ENCODE data around the gene GOLGA8J.
"Not testable (repeated sequence)": the region's sequence is repeated elsewhere in the genome, so short reads cannot be mapped to it uniquely, and the experiment has no call there.

Gene GOLGA8J

GRCh38 chr15:30082655-30083054 lies at the start of gene GOLGA8J:
Gene GOLGA8J, plus strand, starts transcription at chr15:30082955. Its CDS starts 98 bp downstream, at chr15:30083053.
- H3K9me3 ChIP-seq (ENCODE audit: control insufficient read depth, insufficient read depth, low read depth, low read length); H3K36me3 ChIP-seq (ENCODE audit: control insufficient read depth in 2 of 2, insufficient read depth in 1 of 2, low read length in 2 of 2); H3K4me1 ChIP-seq (ENCODE audit: control insufficient read depth, insufficient read depth, low read length); H3K4me3 ChIP-seq (ENCODE audit: low read depth, low read length); H3K27ac ChIP-seq (ENCODE audit: extremely low read depth, low read depth, low read length); POLR2A ChIA-PET; CTCF ChIA-PET: not testable (repeated sequence)

- H3K27ac ChIP-seq (ENCODE audit: extremely low read depth, low read depth, low read length), result no peak overlapping the region
- no peak overlapping the region for H3K4me3 ChIP-seq (ENCODE audit: low read depth, low read length)
- H3K9me3 ChIP-seq (ENCODE audit: control insufficient read depth, insufficient read depth, low read depth, low read length), result no peaks in the 10 kb centered on the region
- ChIA-PET CTCF (interaction anchor here (0.7 kb wide), 1 partner anchor 108 kb away, joined by 3 read pairs; no protein-coding TSS in a partner anchor), POLR2A (no interaction called here)
- H3K4me1 ChIP-seq (ENCODE audit: control insufficient read depth, insufficient read depth, low read length), result no peaks in the 10 kb centered on the region
- TF ChIP-seq ZNF660 (tag by site-specific recombination; IDR thresholded peaks at IDR 0.05) (no peak), PBX3 (CRISPR knock-in tag; IDR thresholded peaks at IDR 0.05) (no peak), ZBTB21 (tag by site-specific recombination; IDR thresholded peaks at IDR 0.05) (no peak), KLF10 (tag by site-specific recombination; IDR thresholded peaks at IDR 0.05) (no peak), INSM2 (tag by site-specific recombination; IDR thresholded peaks at IDR 0.05) (no peak), ZNF514 (tag by site-specific recombination; IDR thresholded peaks at IDR 0.05) (no peak), HOXD13 (CRISPR knock-in tag; IDR thresholded peaks at IDR 0.05; ENCODE audit: borderline replicate concordance) (no peak), ZNF768 (tag by site-specific recombination; IDR thresholded peaks at IDR 0.05) (no peak), TSHZ1 (tag by site-specific recombination; IDR thresholded peaks at IDR 0.05; ENCODE audit: borderline replicate concordance) (no peak), BCL6B (tag by site-specific recombination; IDR thresholded peaks at IDR 0.05) (no peak), KLF1 (tag by site-specific recombination; IDR thresholded peaks at IDR 0.05) (no peak), PRDM1 (tag by site-specific recombination; IDR thresholded peaks at IDR 0.05) (no peak), ZBTB17 (tag by site-specific recombination; IDR thresholded peaks at IDR 0.05) (no peak)
- H3K36me3 ChIP-seq (ENCODE audit: control insufficient read depth in 2 of 2, insufficient read depth in 1 of 2, low read length in 2 of 2), result no peaks in the 10 kb centered on the region
These were observed 49.5 kb upstream of the GOLGA8J start for GRCh38 chr15:30033211-30033610.

- ChIA-PET POLR2A (no interaction called here), CTCF (interaction anchor here (0.7 kb wide), 1 partner anchor 109 kb away, joined by 3 read pairs; no protein-coding TSS in a partner anchor)
- Histone ChIP-seq H3K9me3 (ENCODE audit: control insufficient read depth, insufficient read depth, low read depth, low read length) (no peaks in the 10 kb centered on the region), H3K4me3 (ENCODE audit: low read depth, low read length) (no peak overlapping the region), H3K27ac (ENCODE audit: extremely low read depth, low read depth, low read length) (no peak overlapping the region), H3K4me1 (ENCODE audit: control insufficient read depth, insufficient read depth, low read length) (no peaks in the 10 kb centered on the region), H3K36me3 (ENCODE audit: control insufficient read depth in 2 of 2, insufficient read depth in 1 of 2, low read length in 2 of 2) (no peaks in the 10 kb centered on the region)
- TF ChIP-seq HOXD13 (CRISPR knock-in tag; IDR thresholded peaks at IDR 0.05; ENCODE audit: borderline replicate concordance), result no peak
- no peak for TF ChIP-seq ZNF423 (tag by site-specific recombination; IDR thresholded peaks at IDR 0.05)
- TF ChIP-seq ZNF658 (tag by site-specific recombination; IDR thresholded peaks at IDR 0.05), result no peak
- no peak for TF ChIP-seq ZNF473 (tag by site-specific recombination; IDR thresholded peaks at IDR 0.05)
- no peak for TF ChIP-seq ZFP41 (tag by site-specific recombination; IDR thresholded peaks at IDR 0.05; ENCODE audit: borderline replicate concordance)
- no peak for TF ChIP-seq ELK4 (IDR thresholded peaks at IDR 0.05; ENCODE audit: borderline replicate concordance, low read depth, low read length)
- TF ChIP-seq PRDM1 (tag by site-specific recombination; IDR thresholded peaks at IDR 0.05), result no peak
- no peak for TF ChIP-seq ZNF18 (tag by site-specific recombination; IDR thresholded peaks at IDR 0.05)
These were observed 49.0 kb upstream of the GOLGA8J start for GRCh38 chr15:30033763-30034162.
